Measurements from ENCODE around the gene HOXB7.

HOXB7 gene

GRCh38 chr17:48593840-48594537 lies 16.8 kb downstream of the HOXB7 start:
- DNase-seq, result peak; percentile 70

- DNase-seq, result peak; percentile 26
Measured at GRCh38 chr17:48593126-48593829, 17.5 kb downstream of the HOXB7 start, which contains the start of gene HOXB5. HOXB5 (minus strand) TSS chr17:48593779; CDS start chr17:48593682, 97 bp downstream.

- DNase-seq, result no peak
Measured at GRCh38 chr17:48592577-48592976, 18.2 kb downstream of the HOXB7 start.

- DNase-seq, result no peak
Measured at GRCh38 chr17:48592057-48592514, 18.7 kb downstream of the HOXB7 start.

GRCh38 chr17:48591255-48592056 lies 19.4 kb downstream of the HOXB7 start:
- DNase-seq, result no peak

- no peak for DNase-seq
Measured at GRCh38 chr17:48590607-48591161, 20.1 kb downstream of the HOXB7 start.

- no peak for DNase-seq
Measured at GRCh38 chr17:48589831-48590606, 20.8 kb downstream of the HOXB7 start, which contains the start of gene HOXB3. HOXB3 (minus strand) TSS chr17:48590241; CDS start chr17:48552474, 37,767 bp downstream.

GRCh38 chr17:48589060-48589830 lies 21.6 kb downstream of the HOXB7 start:
- DNase-seq, result no peak

GRCh38 chr17:48588528-48588927 lies 22.3 kb downstream of the HOXB7 start:
- no peak for DNase-seq

GRCh38 chr17:48588074-48588415 lies 22.8 kb downstream of the HOXB7 start:
- no peak for DNase-seq

- DNase-seq, result no peak
Measured at GRCh38 chr17:48587276-48588073, 23.3 kb downstream of the HOXB7 start.

- peak; percentile 36 for DNase-seq
Measured at GRCh38 chr17:48586355-48587258, 24.2 kb downstream of the HOXB7 start.

GRCh38 chr17:48584223-48584741 lies 26.5 kb downstream of the HOXB7 start:
- DNase-seq, result no peak

GRCh38 chr17:48583708-48584222 lies 27.1 kb downstream of the HOXB7 start:
- no peak for DNase-seq

- DNase-seq, result no peak
Measured at GRCh38 chr17:48582750-48583069, 28.1 kb downstream of the HOXB7 start.

GRCh38 chr17:48579760-48580554 lies 30.9 kb downstream of the HOXB7 start:
- DNase-seq, result no peak

- no peak for DNase-seq
Measured at GRCh38 chr17:48579471-48579759, 31.4 kb downstream of the HOXB7 start.
